Mucosa of descending colon (tissue), 3 donors: ENCODE results near the gene RABEP1. TPM values are rescaled to one million over a fixed set of nuclear protein-coding genes. Genes with fewer than 3 reads are reported as not detected.

Experiments used
- ATAC-seq: fragments of 200-7000 bp; cut with Tn5 transposase; one replicate; pipeline ENCODE4 v1.9.1; 2020; ENCODE audit warnings: mild to moderate bottlenecking, moderate library complexity
- DNase-seq, 3 donors: peaks; one replicate each; pipeline ENCODE4 v3.0.0-alpha.2; 2020
- H3K36me3 ChIP-seq: fragments of 200-600 bp; one replicate; pipeline ENCODE4 v1.8.0; 2021; ENCODE audit warnings: low read depth, mild to moderate bottlenecking
- H3K4me1 ChIP-seq: fragments of 200-600 bp; one replicate; pipeline ENCODE4 v1.8.0; 2021; ENCODE audit warnings: low read depth, mild to moderate bottlenecking
- H3K4me3 ChIP-seq: fragments of 200-600 bp; one replicate; pipeline ENCODE4 v1.8.0; 2021; ENCODE audit warnings: mild to moderate bottlenecking
- H3K9me3 ChIP-seq: fragments of 200-600 bp; one replicate; pipeline ENCODE4 v1.8.0; 2021; ENCODE audit warnings: mild to moderate bottlenecking
- intact Hi-C, 2 donors: fragments of 100-400 bp; cut with DNase I in 1 of 2; cut with micrococcal nuclease in 1 of 2; formaldehyde crosslinking; loops; one replicate each; pipeline versions ENCODE4 v1.11.0 to v1.11.1; 2022; cut with DNase I, micrococcal nuclease
- total RNA-seq, 3 donors: library from RNA; stranded (reverse); fragmentation: NEBNext Ultra II Directional in 2 of 3; extraction: Animal tissue kit (Norgen Biotek cat#: 25700) in 2 of 3; gene quantifications; one replicate each; pipeline versions ENCODE4 v1.2.1 to v1.2.4, GENCODE V29; 2021 to 2023
- TF ChIP-seq, protein P1 (sequence below): fragments of 200-600 bp; IDR thresholded peaks from one replicate; pipeline ENCODE4 v1.8.0; 2022; ENCODE audit warnings: antibody characterized with exemption, mild to moderate bottlenecking
- donor health status: DM: no; HTN: no; CAD: no; lungs with moderate emphysema.
- donor health status: DM: no; HTN: no; CAD: no.
- donor health status: DM: no; HTN: yes; CAD: no.

Gene RABEP1
- total RNA-seq, 3 donors from 2014 or later = 24.9 to 53.4 (median 30.7) TPM

- TF ChIP-seq, protein P1, sequence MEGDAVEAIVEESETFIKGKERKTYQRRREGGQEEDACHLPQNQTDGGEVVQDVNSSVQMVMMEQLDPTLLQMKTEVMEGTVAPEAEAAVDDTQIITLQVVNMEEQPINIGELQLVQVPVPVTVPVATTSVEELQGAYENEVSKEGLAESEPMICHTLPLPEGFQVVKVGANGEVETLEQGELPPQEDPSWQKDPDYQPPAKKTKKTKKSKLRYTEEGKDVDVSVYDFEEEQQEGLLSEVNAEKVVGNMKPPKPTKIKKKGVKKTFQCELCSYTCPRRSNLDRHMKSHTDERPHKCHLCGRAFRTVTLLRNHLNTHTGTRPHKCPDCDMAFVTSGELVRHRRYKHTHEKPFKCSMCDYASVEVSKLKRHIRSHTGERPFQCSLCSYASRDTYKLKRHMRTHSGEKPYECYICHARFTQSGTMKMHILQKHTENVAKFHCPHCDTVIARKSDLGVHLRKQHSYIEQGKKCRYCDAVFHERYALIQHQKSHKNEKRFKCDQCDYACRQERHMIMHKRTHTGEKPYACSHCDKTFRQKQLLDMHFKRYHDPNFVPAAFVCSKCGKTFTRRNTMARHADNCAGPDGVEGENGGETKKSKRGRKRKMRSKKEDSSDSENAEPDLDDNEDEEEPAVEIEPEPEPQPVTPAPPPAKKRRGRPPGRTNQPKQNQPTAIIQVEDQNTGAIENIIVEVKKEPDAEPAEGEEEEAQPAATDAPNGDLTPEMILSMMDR = no peak
- peak in 1 of 3 donors; percentile 41 for DNase-seq
- intact Hi-C loops = no loop called here
- H3K36me3 ChIP-seq = no peaks in the 10 kb centered on the region
- peaks cover 34% of the 10 kb centered on the region for H3K4me1 ChIP-seq
- H3K9me3 ChIP-seq = no peaks in the 10 kb centered on the region
- H3K4me3 ChIP-seq = no peak overlapping the region
- ATAC-seq = peak; percentile 48
Observed at GRCh38 chr17:5416901-5417300, 134.8 kb downstream of the RABEP1 start.

DNA sequence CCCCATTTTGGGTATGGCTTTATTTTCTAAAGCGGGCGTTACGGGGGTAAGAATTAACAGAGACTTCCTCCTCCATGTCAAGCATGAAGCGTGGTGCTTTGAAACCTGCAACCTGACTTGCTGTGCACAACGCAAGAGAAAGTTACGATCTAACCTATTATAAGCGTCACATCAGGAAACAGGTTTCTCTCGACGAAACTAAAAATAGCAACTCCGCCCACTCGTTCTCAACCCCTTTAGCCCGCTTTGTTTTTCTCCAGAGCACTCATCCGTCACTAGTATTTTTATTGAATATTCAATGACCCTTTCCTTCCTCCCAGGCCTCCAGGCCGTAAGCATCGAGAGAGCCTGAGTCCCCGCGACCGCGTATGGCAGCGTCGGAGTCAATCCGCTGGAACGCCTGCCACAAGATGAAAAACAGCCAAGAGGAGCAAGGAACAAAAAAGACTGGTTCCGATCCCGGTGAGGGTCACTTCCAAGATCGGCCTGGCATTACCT is 136.8 kb downstream of the RABEP1 start:
- Histone ChIP-seq H3K9me3 (no peaks in the 10 kb centered on the region), H3K4me3 (peak overlapping the region; percentile 45), H3K36me3 (no peaks in the 10 kb centered on the region), H3K4me1 (peaks cover 30% of the 10 kb centered on the region)
- peak; percentile 56 for ATAC-seq
- intact Hi-C loops = no loop called here
- DNase-seq = peak in 1 of 3 donors; percentile 74
- TF ChIP-seq, protein P1 = no peak

- no peaks in the 10 kb centered on the region for H3K36me3 ChIP-seq
- TF ChIP-seq, protein P1 = no peak
- H3K9me3 ChIP-seq = no peaks in the 10 kb centered on the region
- peak within 1 kb of the TSS; percentile 45 for H3K4me3 ChIP-seq
- peak; percentile 93 for ATAC-seq
- H3K4me1 ChIP-seq = peaks cover 30% of the 10 kb centered on the region
- intact Hi-C loops = no loop called here
- peak; percentile 96 to 98 (median 96) for DNase-seq
Observed at GRCh38 chr17:5419356-5419958, 137.4 kb downstream of the RABEP1 start, which contains the start of gene NUP88. Gene NUP88 (minus strand): TSS chr17:5419662. CDS start chr17:5419650, 12 bp downstream.

DNA sequence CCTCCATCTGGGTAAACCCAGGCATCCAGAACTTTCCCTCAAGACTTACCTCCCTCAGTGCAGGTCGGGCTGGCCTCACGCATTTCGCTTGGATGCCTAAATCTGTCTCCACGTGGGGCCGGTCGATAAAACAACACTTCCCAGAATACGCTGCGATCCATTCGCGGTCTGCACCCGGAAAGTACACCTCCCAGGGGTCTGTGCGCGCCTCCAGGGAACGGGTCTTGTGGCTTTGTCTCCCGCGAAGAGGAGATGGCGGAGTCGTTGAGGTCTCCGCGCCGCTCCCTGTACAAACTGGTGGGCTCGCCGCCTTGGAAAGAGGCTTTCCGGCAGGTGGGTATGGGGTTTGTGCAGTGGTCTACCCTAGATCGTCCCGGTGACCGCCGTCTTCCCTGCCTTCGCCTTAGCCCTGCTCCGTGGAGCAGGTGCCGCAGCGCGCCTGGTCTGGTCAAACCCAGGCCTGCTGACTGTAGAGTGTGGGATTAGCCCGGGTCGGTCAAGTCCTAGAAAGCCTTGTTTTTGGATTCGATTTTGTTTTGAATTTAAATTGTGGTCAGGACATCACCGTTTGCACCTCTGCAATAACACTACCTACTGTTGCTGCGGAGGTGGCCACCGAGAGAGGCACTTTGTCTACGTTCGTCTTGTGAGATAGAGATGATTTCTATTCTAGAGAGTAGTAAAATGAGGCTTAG is 138.0 kb downstream of the RABEP1 start, which contains the start of gene RPAIN:
Gene RPAIN (plus strand): TSS at position 224 of the 695 bp plus-strand sequence. CDS start 29 bp downstream, at position 253.
- DNase-seq (peak; percentile 89 to 93 (median 93)), ATAC-seq (peak; percentile 81)
- peaks cover 30% of the 10 kb centered on the region for H3K4me1 ChIP-seq
- intact Hi-C loops = no loop called here
- TF ChIP-seq, protein P1 = no peak
- H3K4me3 ChIP-seq = peak within 1 kb of the TSS; percentile 45
- H3K9me3 ChIP-seq = no peaks in the 10 kb centered on the region
- no peaks in the 10 kb centered on the region for H3K36me3 ChIP-seq

DNA sequence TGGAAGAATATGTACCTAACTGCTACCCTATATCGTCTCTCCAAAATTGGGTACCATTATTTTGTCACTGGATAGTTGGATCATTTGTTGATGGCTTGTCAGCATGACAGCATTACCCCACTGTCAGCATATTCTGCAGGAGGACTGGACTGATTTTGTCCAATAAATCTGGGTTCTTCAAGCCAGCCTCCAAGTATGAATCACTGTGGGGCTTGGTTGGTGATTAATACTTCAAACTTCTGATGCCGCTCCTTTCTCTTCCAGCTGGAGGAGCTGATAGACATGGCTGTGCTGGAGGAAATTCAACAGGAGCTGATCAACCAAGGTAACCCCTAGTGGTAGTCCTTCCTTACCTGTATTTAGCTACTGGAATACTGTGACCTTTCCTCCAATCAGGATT is 140.4 kb downstream of the RABEP1 start:
- intact Hi-C loops = no loop called here
- peaks cover 18% of the 10 kb centered on the region for H3K4me1 ChIP-seq
- H3K9me3 ChIP-seq = no peaks in the 10 kb centered on the region
- peaks cover 4% of the 10 kb centered on the region for H3K36me3 ChIP-seq
- TF ChIP-seq, protein P1 = no peak
- no peak for DNase-seq
- no peak for ATAC-seq
- no peak overlapping the region for H3K4me3 ChIP-seq
